Measurements from ENCODE around the gene CFAP92. TPM values are rescaled to one million over a fixed set of nuclear protein-coding genes. Genes with fewer than 3 reads are reported as not detected.

Gene CFAP92
- total RNA-seq, 1 donor from 2014 or later: not detected

DNA sequence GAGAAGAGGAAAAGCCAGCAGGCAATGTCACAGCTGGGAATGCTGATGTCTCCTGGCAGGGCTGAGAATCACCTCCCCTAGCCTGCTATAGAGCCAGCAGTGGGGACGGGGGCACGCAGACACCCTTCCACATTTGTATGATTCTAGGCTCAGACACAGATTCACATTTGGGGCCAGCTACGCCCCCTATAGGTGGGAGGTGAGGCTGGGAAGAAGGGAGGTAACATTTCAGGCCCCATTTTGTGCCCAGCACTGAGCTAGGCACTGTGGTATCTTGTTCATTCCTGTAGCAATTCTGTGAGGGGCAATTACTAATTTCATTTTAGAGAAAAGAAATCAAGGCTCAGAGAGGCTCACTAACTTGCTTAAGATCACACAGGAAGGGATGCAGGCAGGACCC lies 130.3 kb downstream of the CFAP92 start:
- DNase-seq (no peak), ATAC-seq (ENCODE audit: low read depth) (no peak)
- TF ChIP-seq, protein P1, sequence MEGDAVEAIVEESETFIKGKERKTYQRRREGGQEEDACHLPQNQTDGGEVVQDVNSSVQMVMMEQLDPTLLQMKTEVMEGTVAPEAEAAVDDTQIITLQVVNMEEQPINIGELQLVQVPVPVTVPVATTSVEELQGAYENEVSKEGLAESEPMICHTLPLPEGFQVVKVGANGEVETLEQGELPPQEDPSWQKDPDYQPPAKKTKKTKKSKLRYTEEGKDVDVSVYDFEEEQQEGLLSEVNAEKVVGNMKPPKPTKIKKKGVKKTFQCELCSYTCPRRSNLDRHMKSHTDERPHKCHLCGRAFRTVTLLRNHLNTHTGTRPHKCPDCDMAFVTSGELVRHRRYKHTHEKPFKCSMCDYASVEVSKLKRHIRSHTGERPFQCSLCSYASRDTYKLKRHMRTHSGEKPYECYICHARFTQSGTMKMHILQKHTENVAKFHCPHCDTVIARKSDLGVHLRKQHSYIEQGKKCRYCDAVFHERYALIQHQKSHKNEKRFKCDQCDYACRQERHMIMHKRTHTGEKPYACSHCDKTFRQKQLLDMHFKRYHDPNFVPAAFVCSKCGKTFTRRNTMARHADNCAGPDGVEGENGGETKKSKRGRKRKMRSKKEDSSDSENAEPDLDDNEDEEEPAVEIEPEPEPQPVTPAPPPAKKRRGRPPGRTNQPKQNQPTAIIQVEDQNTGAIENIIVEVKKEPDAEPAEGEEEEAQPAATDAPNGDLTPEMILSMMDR (IDR thresholded peaks at IDR 0.05): no peak
- Mint-ChIP-seq H3K9me3 (peaks cover 13% of the 10 kb centered on the region), H3K27ac (no peak overlapping the region), H3K36me3 (ENCODE audit: low read depth) (peaks cover 2% of the 10 kb centered on the region), H3K4me3 (no peak overlapping the region), H3K27me3 (no peaks in the 10 kb centered on the region), H3K4me1 (no peaks in the 10 kb centered on the region)
- intact Hi-C loops (cut with micrococcal nuclease): no loop called here
- POLR2A ChIA-PET: no interaction called here
- CTCF ChIA-PET: no interaction called here

DNA sequence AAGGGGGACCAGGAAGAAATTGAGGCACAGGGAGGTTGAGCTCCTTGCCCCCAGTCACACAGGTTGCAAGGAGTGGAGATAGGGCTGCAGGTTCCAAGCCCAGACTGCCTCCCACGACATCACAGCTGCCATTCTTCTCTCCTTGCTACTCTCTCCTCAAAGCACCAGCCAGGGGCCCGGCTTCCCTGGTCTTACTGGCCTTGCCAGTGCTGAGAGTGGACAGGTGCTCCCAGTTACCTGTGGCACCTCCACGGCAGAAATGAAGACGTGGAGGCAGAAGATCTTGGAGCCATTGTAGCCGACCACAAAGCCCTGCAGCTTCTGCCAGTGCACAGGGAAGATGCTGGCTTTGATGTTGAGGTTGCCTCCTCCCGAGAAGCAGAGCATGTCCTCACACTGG lies 132.4 kb downstream of the CFAP92 start:
- H3K27ac Mint-ChIP-seq: no peak overlapping the region
- no peak for DNase-seq
- TF ChIP-seq, protein P1 (IDR thresholded peaks at IDR 0.05): no peak
- no peak for ATAC-seq (ENCODE audit: low read depth)
- H3K36me3 Mint-ChIP-seq (ENCODE audit: low read depth): peaks cover 4% of the 10 kb centered on the region
- no peaks in the 10 kb centered on the region for H3K27me3 Mint-ChIP-seq
- POLR2A ChIA-PET: no interaction called here
- no peaks in the 10 kb centered on the region for H3K4me1 Mint-ChIP-seq
- H3K9me3 Mint-ChIP-seq: peaks cover 26% of the 10 kb centered on the region
- CTCF ChIA-PET: no interaction called here
- no peak overlapping the region for H3K4me3 Mint-ChIP-seq
- intact Hi-C loops (cut with micrococcal nuclease): no loop called here

Other genes starting within 250 kb of the CFAP92 start
- gene ACAD9, start 114.5 kb downstream of the CFAP92 start, total RNA-seq: 52.5 and 57.3 TPM in 2 replicates
- gene EFCC1, start 7.2 kb upstream of the CFAP92 start, total RNA-seq: not detected in 2 replicates
- gene GP9, start 66.7 kb upstream of the CFAP92 start, total RNA-seq: not detected in 2 replicates
- 9.8 and 12.8 TPM in 2 replicates for gene RAB43, start 127.7 kb upstream of the CFAP92 start, total RNA-seq
- gene ISY1, start 167.0 kb upstream of the CFAP92 start, total RNA-seq: 47.7 and 52.9 TPM in 2 replicates
- 281 and 303 TPM in 2 replicates for gene CNBP, start 189.8 kb upstream of the CFAP92 start, total RNA-seq